ENCODE results near the gene FRMD4A. TPM values are rescaled to one million over a fixed set of nuclear protein-coding genes. Genes with fewer than 3 reads are reported as not detected.

The FRMD4A gene
- polyA plus RNA-seq, 1 of the 3 experiments (the other 2 are of a cell fraction) = 37.7 TPM

- CTCF ChIA-PET = interaction anchor here (0.5 to 1.0 kb wide), 3 partner anchors 9 to 111 kb away, joined by 3 to 5 read pairs (median 4); no protein-coding TSS in a partner anchor
- H3K9me3 ChIP-seq = no peaks in the 10 kb centered on the region
- H3K9ac ChIP-seq = no peak overlapping the region
- TF ChIP-seq GABPA (IDR thresholded peaks at IDR 0.05; ENCODE audit: low read depth) = no peak
- TF ChIP-seq ELF1 (IDR thresholded peaks at IDR 0.05) = no peak
- no peak for TF ChIP-seq TAF1 (IDR thresholded peaks at IDR 0.05; ENCODE audit: borderline replicate concordance, low read depth, low read length)
- no peak for TF ChIP-seq FOSL2 (IDR thresholded peaks at IDR 0.05; ENCODE audit: borderline replicate concordance, low read depth)
- TF ChIP-seq POLR2AphosphoS5 (IDR thresholded peaks at IDR 0.05; ENCODE audit: low read depth, low read length) = no peak
- TF ChIP-seq SIN3A (IDR thresholded peaks at IDR 0.05; ENCODE audit: borderline replicate concordance, low read depth, low read length) = no peak
- TF ChIP-seq FOXJ3 (CRISPR knock-in tag; IDR thresholded peaks at IDR 0.05) = no peak
- H3K9me2 ChIP-seq = no peaks in the 10 kb centered on the region
- H4K20me1 ChIP-seq (ENCODE audit: insufficient read depth) = no peaks in the 10 kb centered on the region
- peaks cover 18% of the 10 kb centered on the region for H3F3A ChIP-seq (replicated peaks; ENCODE audit: insufficient read depth)
- peaks cover 0 to 4% of the 10 kb centered on the region in 2 experiments; a peak in 2 of 4 replicates for H3K4me1 ChIP-seq (ENCODE audit: control insufficient read depth in 1 of 2, insufficient read depth in 2 of 2, low read depth in 1 of 2, low read length in 1 of 2)
- no peaks in the 10 kb centered on the region; the same call in 1 of the 2 replicates for H3K79me2 ChIP-seq (ENCODE audit: insufficient read depth)
- no peak overlapping the region for H2AFZ ChIP-seq (ENCODE audit: low read depth)
- no peak for DNase-seq
- POLR2A ChIA-PET = no interaction called here
- peaks cover 54 to 66% of the 10 kb centered on the region in 2 experiments for H3K36me3 ChIP-seq (replicated peaks in 1 of 2; ENCODE audit: control insufficient read depth in 1 of 2, insufficient read depth in 2 of 2, low read length in 1 of 2)
- WGBS (ENCODE audit: low lambda C conversion rate) = 97% methylated on average over 11 of the region's 20 CpGs
- no peak overlapping the region for H3K27ac ChIP-seq (ENCODE audit: low read depth in 2 of 2, low read length in 1 of 2)
- no peaks in the 10 kb centered on the region for H3K27me3 ChIP-seq (ENCODE audit: insufficient read depth)
- no peak overlapping the region for H3K4me2 ChIP-seq
- H3K4me3 ChIP-seq (ENCODE audit: low read depth in 2 of 2, low read length in 1 of 2) = no peak overlapping the region
These were observed 665.0 kb downstream of the FRMD4A start for GRCh38 chr10:13665516-13666262.

- no peak overlapping the region for H3K4me3 ChIP-seq (ENCODE audit: low read depth in 2 of 2, low read length in 1 of 2)
- H3K9me2 ChIP-seq = no peaks in the 10 kb centered on the region
- no peak overlapping the region for H3K9ac ChIP-seq
- WGBS (ENCODE audit: low lambda C conversion rate) = 90% methylated on average over 8 of the region's 8 CpGs
- H4K20me1 ChIP-seq (ENCODE audit: insufficient read depth) = no peaks in the 10 kb centered on the region
- no peaks in the 10 kb centered on the region for H3K27me3 ChIP-seq (ENCODE audit: insufficient read depth)
- peak; percentile 47 for DNase-seq
- TF ChIP-seq USF2 (IDR thresholded peaks at IDR 0.05; ENCODE audit: borderline replicate concordance, low read depth, low read length) = no peak
- no peak for TF ChIP-seq GATA2 (CRISPR knock-in tag; IDR thresholded peaks at IDR 0.05)
- no peak for TF ChIP-seq MXI1 (IDR thresholded peaks at IDR 0.05; ENCODE audit: low read depth, low read length)
- TF ChIP-seq NFIC (IDR thresholded peaks at IDR 0.05; ENCODE audit: borderline replicate concordance) = no peak
- no peak for TF ChIP-seq MAX (IDR thresholded peaks at IDR 0.05; ENCODE audit: low read depth)
- no peak for TF ChIP-seq USF1 (IDR thresholded peaks at IDR 0.05; ENCODE audit: borderline replicate concordance, low read depth)
- TF ChIP-seq JUND (IDR thresholded peaks at IDR 0.05) = no peak
- TF ChIP-seq SIN3A (IDR thresholded peaks at IDR 0.05; ENCODE audit: borderline replicate concordance, low read depth, low read length) = no peak
- TF ChIP-seq RXRA (IDR thresholded peaks at IDR 0.05; ENCODE audit: borderline replicate concordance, low read depth) = no peak
- peak overlapping the region in 1 of 2 experiments; percentile 52; a peak in 2 of 4 replicates for H3K27ac ChIP-seq (ENCODE audit: low read depth in 2 of 2, low read length in 1 of 2)
- H3K79me2 ChIP-seq (ENCODE audit: insufficient read depth) = peaks cover 7% of the 10 kb centered on the region; the same call in 1 of the 2 replicates
- H3K9me3 ChIP-seq = no peaks in the 10 kb centered on the region
- H3K4me1 ChIP-seq (ENCODE audit: control insufficient read depth in 1 of 2, insufficient read depth in 2 of 2, low read depth in 1 of 2, low read length in 1 of 2) = peaks cover 3 to 14% of the 10 kb centered on the region in 2 experiments; a peak in 2 of 4 replicates
- ChIA-PET POLR2A (no interaction called here), CTCF (interaction anchor here (1.3 to 2.9 kb wide), 6 partner anchors 14 to 433 kb away, joined by 3 to 18 read pairs (median 10); no protein-coding TSS in a partner anchor)
- H3K4me2 ChIP-seq = no peak overlapping the region
- H3K36me3 ChIP-seq (replicated peaks in 1 of 2; ENCODE audit: control insufficient read depth in 1 of 2, insufficient read depth in 2 of 2, low read length in 1 of 2) = peaks cover 34 to 53% of the 10 kb centered on the region in 2 experiments
- H3F3A ChIP-seq (replicated peaks; ENCODE audit: insufficient read depth) = peaks cover 18% of the 10 kb centered on the region
- H2AFZ ChIP-seq (ENCODE audit: low read depth) = no peak overlapping the region
These were observed 669.5 kb downstream of the FRMD4A start for GRCh38 chr10:13661256-13661655.
